EL (cell line): Measurements from ENCODE around the gene RAPH1.
"Not testable (repeated sequence)": the region's sequence is repeated elsewhere in the genome, so short reads cannot be mapped to it uniquely, and the experiment has no call there.

Experiments used
- DNase-seq: peaks from one replicate; pipeline ENCODE4 v3.0.0-alpha.2; 2016

The RAPH1 gene

GRCh38 chr2:203476881-203477280 lies 58.2 kb downstream of the RAPH1 start:
- no peak for DNase-seq

- DNase-seq, result no peak
Observed at GRCh38 chr2:203471323-203471722, 63.8 kb downstream of the RAPH1 start.

GRCh38 chr2:203470371-203470770 lies 64.7 kb downstream of the RAPH1 start:
- DNase-seq, result no peak

- no peak for DNase-seq
Observed at GRCh38 chr2:203469546-203469945, 65.6 kb downstream of the RAPH1 start.

- no peak for DNase-seq
Observed at GRCh38 chr2:203463266-203463678, 71.8 kb downstream of the RAPH1 start.

- no peak for DNase-seq
Observed at GRCh38 chr2:203462308-203462707, 72.8 kb downstream of the RAPH1 start.

GRCh38 chr2:203461746-203462145 lies 73.4 kb downstream of the RAPH1 start:
- no peak for DNase-seq

GRCh38 chr2:203455209-203455608 lies 79.9 kb downstream of the RAPH1 start:
- DNase-seq, result no peak

- peak; percentile 62 for DNase-seq
Observed at GRCh38 chr2:203453858-203454451, 81.1 kb downstream of the RAPH1 start.

- peak; percentile 22 for DNase-seq
Observed at GRCh38 chr2:203451689-203452088, 83.4 kb downstream of the RAPH1 start.

GRCh38 chr2:203451011-203451410 lies 84.1 kb downstream of the RAPH1 start:
- peak; percentile 81 for DNase-seq

- no peak for DNase-seq
Observed at GRCh38 chr2:203450561-203450960, 84.5 kb downstream of the RAPH1 start.

- no peak for DNase-seq
Observed at GRCh38 chr2:203446780-203447179, 88.3 kb downstream of the RAPH1 start.

GRCh38 chr2:203446071-203446481 lies 89.0 kb downstream of the RAPH1 start:
- DNase-seq, result peak; percentile 82

- DNase-seq, result no peak
Observed at GRCh38 chr2:203444738-203445137, 90.4 kb downstream of the RAPH1 start.

- no peak for DNase-seq
Observed at GRCh38 chr2:203442463-203442862, 92.6 kb downstream of the RAPH1 start.

GRCh38 chr2:203441463-203441862 lies 93.6 kb downstream of the RAPH1 start:
- no peak for DNase-seq

- no peak for DNase-seq
Observed at GRCh38 chr2:203440671-203441070, 94.4 kb downstream of the RAPH1 start.

GRCh38 chr2:203438528-203438927 lies 96.6 kb downstream of the RAPH1 start:
- DNase-seq, result no peak

GRCh38 chr2:203437511-203437910 lies 97.6 kb downstream of the RAPH1 start:
- DNase-seq, result no peak

- DNase-seq, result no peak
Observed at GRCh38 chr2:203436496-203436895, 98.6 kb downstream of the RAPH1 start.

GRCh38 chr2:203432811-203433210 lies 102.3 kb downstream of the RAPH1 start:
- no peak for DNase-seq

GRCh38 chr2:203431391-203432185 lies 103.5 kb downstream of the RAPH1 start:
- DNase-seq, result no peak

GRCh38 chr2:203429643-203430042 lies 105.5 kb downstream of the RAPH1 start:
- DNase-seq, result not testable (repeated sequence)

- peak; percentile 87 for DNase-seq
Observed at GRCh38 chr2:203427061-203427460, 108.0 kb downstream of the RAPH1 start.
